Naive thymus-derived CD4-positive, alpha-beta T cell (primary cell): ENCODE measurements around the gene MPRIP. TPM values are rescaled to one million over a fixed set of nuclear protein-coding genes. Genes with fewer than 3 reads are reported as not detected.

Experiments used
- ATAC-seq: fragments of 150-1000 bp; cut with Tn5 transposase; 2 replicates; pipeline ENCODE4 v1.10.0; 2021; ENCODE audit warnings: mild to moderate bottlenecking, moderate library complexity
- CTCF ChIA-PET: fragments of 350-600 bp; sonication (Branson Sonifier 250); formaldehyde crosslinking; loops from one replicate; lab custom pipeline; 2021; ENCODE audit warnings: antibody characterized with exemption; lab: Charles Lee
- POLR2A ChIA-PET: fragments of 350-600 bp; sonication (Branson Sonifier 250); formaldehyde crosslinking; loops from one replicate; lab custom pipeline; 2021; ENCODE audit warnings: antibody characterized with exemption, inconsistent platforms; lab: Charles Lee
- DNase-seq, 9 donors: peaks; one replicate each; pipeline versions ENCODE4 v3.0.0 to v3.0.0-alpha.2; 2020 to 2022; ENCODE audit warnings: mixed read lengths in 1 of 9
- H3K27ac ChIP-seq: one replicate; pipeline ENCODE4 v1.7.0; 2013; ENCODE audit warnings: mild to moderate bottlenecking, low read depth, low read length, moderate library complexity
- H3K27me3 ChIP-seq, 2 donors: one replicate each; pipeline ENCODE4 v1.7.0; 2013; ENCODE audit warnings: low read length in 2 of 2, mild to moderate bottlenecking in 2 of 2, moderate library complexity in 2 of 2; ENCODE audit not compliant: control insufficient read depth in 2 of 2, insufficient read depth in 2 of 2
- H3K36me3 ChIP-seq, 3 experiments: 1 replicate in 2 of 3; 2 replicates in 1 of 3; pipeline ENCODE4 v1.7.0; 2013; ENCODE audit warnings: low read length in 3 of 3, mild to moderate bottlenecking in 3 of 3, moderate library complexity in 1 of 3; ENCODE audit not compliant: insufficient read depth in 3 of 3, control insufficient read depth in 2 of 3
- H3K4me1 ChIP-seq, 2 donors: one replicate each; pipeline ENCODE4 v1.7.0; 2013; ENCODE audit warnings: low read length in 2 of 2, mild to moderate bottlenecking in 2 of 2, moderate library complexity in 1 of 2; ENCODE audit not compliant: control insufficient read depth in 2 of 2, insufficient read depth in 2 of 2
- H3K4me3 ChIP-seq: 2 replicates; pipeline ENCODE4 v1.7.0; 2013; ENCODE audit warnings: mild to moderate bottlenecking, low read length
- H3K9me3 ChIP-seq, 3 experiments: 1 replicate in 2 of 3; 2 replicates in 1 of 3; pipeline ENCODE4 v1.7.0; 2013; ENCODE audit warnings: low read length in 3 of 3; ENCODE audit not compliant: control insufficient read depth in 2 of 3
- H3K27ac Mint-ChIP-seq, 9 donors: one replicate each; pipeline ENCODE4 v1.8.0; 2020 to 2022; ENCODE audit warnings: mixed read lengths in 9 of 9, mild to moderate bottlenecking in 8 of 9, moderate library complexity in 5 of 9, inconsistent platforms in 2 of 9
- H3K27me3 Mint-ChIP-seq, 5 donors: one replicate each; pipeline ENCODE4 v1.8.0; 2021 to 2022; ENCODE audit warnings: mixed read lengths in 5 of 5, mild to moderate bottlenecking in 1 of 5
- H3K36me3 Mint-ChIP-seq, 5 donors: one replicate each; pipeline ENCODE4 v1.8.0; 2020 to 2022; ENCODE audit warnings: mixed read lengths in 5 of 5, mild to moderate bottlenecking in 3 of 5, inconsistent platforms in 1 of 5
- H3K4me1 Mint-ChIP-seq, 7 donors: one replicate each; pipeline ENCODE4 v1.8.0; 2020 to 2022; ENCODE audit warnings: mixed read lengths in 7 of 7, mild to moderate bottlenecking in 3 of 7, inconsistent platforms in 1 of 7
- H3K4me3 Mint-ChIP-seq, 10 donors: one replicate each; pipeline ENCODE4 v1.8.0; 2020 to 2022; ENCODE audit warnings: mild to moderate bottlenecking in 10 of 10, mixed read lengths in 10 of 10, moderate library complexity in 6 of 10, inconsistent platforms in 2 of 10
- H3K9me3 Mint-ChIP-seq, 11 donors: one replicate each; pipeline ENCODE4 v1.8.0; 2020 to 2022; ENCODE audit warnings: mixed read lengths in 11 of 11, mild to moderate bottlenecking in 4 of 11, inconsistent platforms in 1 of 11, moderate library complexity in 1 of 11
- intact Hi-C, 2 donors: fragments of 100-400 bp; cut with micrococcal nuclease; formaldehyde crosslinking; loops; one replicate each; pipeline ENCODE4 v1.15.1; 2023
- polyA plus RNA-seq, 2 donors: library from polyadenylated mRNA; unstranded; fragments of 300-500 nt; fragmentation: Illumina TruSeq; gene quantifications; one replicate each; pipeline ENCODE4 v1.2.3, GENCODE V29; 2021
- total RNA-seq, 6 experiments: library from RNA in 5 of 6; stranded (reverse) in 5 of 6; gene quantifications; 1 replicate in 5 of 6; 2 replicates in 1 of 6; pipeline ENCODE4 v1.2.3 and lab custom pipeline; 2021 to 2026

Gene MPRIP
- total and polyA plus RNA-seq, 7 experiments from 2014 or later, result 18.6 to 259 (median 196) TPM

GRCh38 chr17:17073030-17073564 is 30.8 kb downstream of the MPRIP start:
- Mint-ChIP-seq H3K36me3 (peaks cover 11 to 49% (median 18%) of the 10 kb centered on the region in 5 donors), H3K4me1 (peaks cover 41 to 78% (median 69%) of the 10 kb centered on the region in 7 donors), H3K4me3 (peak overlapping the region in 1 of 10 donors; percentile 48), H3K9me3 (peaks cover 0 to 13% (median 4%) of the 10 kb centered on the region in 11 donors), H3K27me3 (no peaks in the 10 kb centered on the region), H3K27ac (peak overlapping the region in 5 of 9 donors; percentile 7 to 86 (median 43))
- Histone ChIP-seq H3K27ac (no peak overlapping the region), H3K4me1 (peaks cover 5 to 18% of the 10 kb centered on the region in 2 donors), H3K36me3 (peaks cover 0 to 30% (median 0%) of the 10 kb centered on the region in 3 experiments), H3K4me3 (no peak overlapping the region), H3K27me3 (no peaks in the 10 kb centered on the region), H3K9me3 (peaks cover 0 to 7% (median 0%) of the 10 kb centered on the region in 3 experiments)
- DNase-seq (no peak), ATAC-seq (no peak)
- POLR2A ChIA-PET, result no interaction called here
- intact Hi-C loops, result no loop called here
- CTCF ChIA-PET, result no interaction called here

GRCh38 chr17:17073581-17074403 is 31.5 kb downstream of the MPRIP start:
- no peak for ATAC-seq
- Mint-ChIP-seq H3K27me3 (no peaks in the 10 kb centered on the region), H3K27ac (peak overlapping the region in 2 of 9 donors; percentile 15 to 86), H3K4me3 (no peak overlapping the region), H3K4me1 (peaks cover 41 to 75% (median 66%) of the 10 kb centered on the region in 7 donors), H3K36me3 (peaks cover 11 to 52% (median 18%) of the 10 kb centered on the region in 5 donors), H3K9me3 (peaks cover 0 to 13% (median 4%) of the 10 kb centered on the region in 11 donors)
- H3K9me3 ChIP-seq, result peaks cover 0 to 7% (median 0%) of the 10 kb centered on the region in 3 experiments
- ChIA-PET POLR2A (no interaction called here), CTCF (no interaction called here)
- H3K4me1 ChIP-seq, result peaks cover 5 to 18% of the 10 kb centered on the region in 2 donors
- no peak overlapping the region for H3K27ac ChIP-seq
- intact Hi-C loops, result no loop called here
- peaks cover 0 to 36% (median 0%) of the 10 kb centered on the region in 3 experiments for H3K36me3 ChIP-seq
- H3K4me3 ChIP-seq, result no peak overlapping the region
- DNase-seq, result no peak
- no peaks in the 10 kb centered on the region for H3K27me3 ChIP-seq

- H3K36me3 Mint-ChIP-seq, result peaks cover 9 to 46% (median 12%) of the 10 kb centered on the region in 5 donors
- peak in 2 of 9 donors; percentile 18 to 22 for DNase-seq
- no peak for ATAC-seq
- Histone ChIP-seq H3K27ac (no peak overlapping the region), H3K4me3 (no peak overlapping the region), H3K36me3 (peaks cover 0 to 51% (median 0%) of the 10 kb centered on the region in 3 experiments), H3K9me3 (no peaks in the 10 kb centered on the region), H3K27me3 (no peaks in the 10 kb centered on the region), H3K4me1 (peaks cover 5 to 18% of the 10 kb centered on the region in 2 donors)
- POLR2A ChIA-PET, result no interaction called here
- H3K27me3 Mint-ChIP-seq, result no peaks in the 10 kb centered on the region
- peak overlapping the region in 1 of 10 donors; percentile 12 for H3K4me3 Mint-ChIP-seq
- H3K27ac Mint-ChIP-seq, result peak overlapping the region in 6 of 9 donors; percentile 16 to 72 (median 56)
- CTCF ChIA-PET, result no interaction called here
- intact Hi-C loops, result no loop called here
- peaks cover 0 to 6% (median 2%) of the 10 kb centered on the region in 11 donors for H3K9me3 Mint-ChIP-seq
- peaks cover 37 to 61% (median 58%) of the 10 kb centered on the region in 7 donors for H3K4me1 Mint-ChIP-seq
Measured at GRCh38 chr17:17075125-17075781, 33.0 kb downstream of the MPRIP start.

- Mint-ChIP-seq H3K9me3 (no peaks in the 10 kb centered on the region), H3K27me3 (no peaks in the 10 kb centered on the region), H3K4me3 (no peak overlapping the region), H3K4me1 (peaks cover 29 to 54% (median 50%) of the 10 kb centered on the region in 7 donors), H3K27ac (peak overlapping the region in 3 of 9 donors; percentile 9 to 74 (median 53)), H3K36me3 (peaks cover 4 to 39% (median 6%) of the 10 kb centered on the region in 5 donors)
- CTCF ChIA-PET, result no interaction called here
- ATAC-seq (no peak), DNase-seq (no peak)
- Histone ChIP-seq H3K27ac (no peak overlapping the region), H3K4me1 (peaks cover 5 to 18% of the 10 kb centered on the region in 2 donors), H3K27me3 (no peaks in the 10 kb centered on the region), H3K9me3 (no peaks in the 10 kb centered on the region), H3K4me3 (no peak overlapping the region), H3K36me3 (peaks cover 0 to 48% (median 0%) of the 10 kb centered on the region in 3 experiments)
- intact Hi-C loops, result no loop called here
- POLR2A ChIA-PET, result no interaction called here
Measured at GRCh38 chr17:17076066-17076465, 33.8 kb downstream of the MPRIP start.

GRCh38 chr17:17077101-17077500 is 34.8 kb downstream of the MPRIP start:
- H3K4me1 ChIP-seq, result peaks cover 5 to 8% of the 10 kb centered on the region in 2 donors
- Mint-ChIP-seq H3K36me3 (peaks cover 5 to 38% (median 8%) of the 10 kb centered on the region in 5 donors), H3K9me3 (no peaks in the 10 kb centered on the region), H3K27me3 (no peaks in the 10 kb centered on the region), H3K27ac (no peak overlapping the region), H3K4me3 (no peak overlapping the region), H3K4me1 (peaks cover 26 to 48% (median 39%) of the 10 kb centered on the region in 7 donors)
- no peaks in the 10 kb centered on the region for H3K27me3 ChIP-seq
- H3K36me3 ChIP-seq, result peaks cover 0 to 43% (median 0%) of the 10 kb centered on the region in 3 experiments
- DNase-seq (no peak), ATAC-seq (no peak)
- intact Hi-C loops, result no loop called here
- no peak overlapping the region for H3K27ac ChIP-seq
- ChIA-PET CTCF (interaction anchor here (0.6 kb wide), 1 partner anchor 26 kb away, joined by 3 read pairs; no protein-coding TSS in a partner anchor), POLR2A (interaction anchor here (0.7 kb wide), 1 partner anchor 24 kb away, joined by 3 read pairs; no protein-coding TSS in a partner anchor)
- H3K4me3 ChIP-seq, result no peak overlapping the region
- H3K9me3 ChIP-seq, result no peaks in the 10 kb centered on the region
